COLO829 (cell line): ENCODE measurements around the gene SLC22A23.
"Not testable (repeated sequence)": the region's sequence is repeated elsewhere in the genome, so short reads cannot be mapped to it uniquely, and the experiment has no call there.

Source experiments
- DNase-seq: peaks from one replicate; pipeline ENCODE4 v3.0.0; 2012; ENCODE audit warnings: low spot score

The SLC22A23 gene

DNA sequence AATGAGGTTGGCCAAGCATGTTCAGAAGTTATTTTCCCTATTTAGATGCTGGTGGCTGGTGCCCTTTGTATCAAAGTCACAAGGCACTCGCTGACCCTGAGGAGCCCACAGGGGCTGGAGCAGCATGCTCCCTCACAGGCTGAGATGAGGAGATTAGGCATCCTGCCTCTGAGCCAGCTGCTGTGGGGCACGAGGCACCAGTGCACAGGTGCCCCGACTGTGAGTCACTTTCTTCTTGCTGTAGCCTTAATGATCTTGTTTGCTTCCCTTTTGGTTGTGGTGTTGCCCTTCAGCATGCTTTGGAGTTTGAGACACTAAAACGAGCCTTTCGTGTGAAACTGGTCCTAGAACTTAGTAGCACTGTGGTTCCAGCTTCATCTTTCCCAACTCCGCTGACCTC lies 193.8 kb downstream of the SLC22A23 start:
- DNase-seq = no peak

DNA sequence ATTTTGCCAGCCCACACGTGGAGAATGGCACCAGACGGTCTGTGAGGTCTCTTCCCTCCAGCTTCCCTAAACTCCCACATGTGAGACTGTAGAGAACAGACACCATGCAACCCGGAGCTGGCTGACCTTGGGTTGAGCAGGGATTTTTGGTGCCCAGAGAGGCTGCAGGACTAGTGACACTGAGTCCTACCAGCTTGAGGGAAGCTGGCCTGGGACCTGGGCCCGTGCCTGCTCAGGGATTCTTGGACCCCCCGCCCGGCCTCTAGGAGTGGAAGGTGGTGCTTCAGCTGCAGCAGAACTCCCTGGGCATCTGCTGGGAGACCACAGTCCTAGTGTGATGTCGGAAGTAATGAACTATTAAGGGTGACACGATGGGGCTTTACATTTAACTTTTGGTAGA lies 194.9 kb downstream of the SLC22A23 start:
- no peak for DNase-seq

DNA sequence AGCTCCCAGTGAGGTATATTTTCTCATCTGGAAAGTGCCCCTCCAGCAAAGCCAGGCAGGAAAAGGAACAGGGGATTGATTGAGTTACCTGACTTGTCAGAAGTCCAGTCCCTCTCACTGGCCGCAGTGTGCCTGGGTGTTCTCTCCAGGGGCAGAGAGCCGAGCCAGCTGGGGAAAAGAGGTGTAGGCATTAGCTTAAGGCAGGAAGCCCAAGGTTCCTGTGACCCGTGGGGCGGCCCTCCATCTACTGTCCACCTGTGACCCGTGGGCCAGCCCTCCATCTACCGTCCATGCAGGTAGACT lies 195.4 kb downstream of the SLC22A23 start:
- DNase-seq = no peak

DNA sequence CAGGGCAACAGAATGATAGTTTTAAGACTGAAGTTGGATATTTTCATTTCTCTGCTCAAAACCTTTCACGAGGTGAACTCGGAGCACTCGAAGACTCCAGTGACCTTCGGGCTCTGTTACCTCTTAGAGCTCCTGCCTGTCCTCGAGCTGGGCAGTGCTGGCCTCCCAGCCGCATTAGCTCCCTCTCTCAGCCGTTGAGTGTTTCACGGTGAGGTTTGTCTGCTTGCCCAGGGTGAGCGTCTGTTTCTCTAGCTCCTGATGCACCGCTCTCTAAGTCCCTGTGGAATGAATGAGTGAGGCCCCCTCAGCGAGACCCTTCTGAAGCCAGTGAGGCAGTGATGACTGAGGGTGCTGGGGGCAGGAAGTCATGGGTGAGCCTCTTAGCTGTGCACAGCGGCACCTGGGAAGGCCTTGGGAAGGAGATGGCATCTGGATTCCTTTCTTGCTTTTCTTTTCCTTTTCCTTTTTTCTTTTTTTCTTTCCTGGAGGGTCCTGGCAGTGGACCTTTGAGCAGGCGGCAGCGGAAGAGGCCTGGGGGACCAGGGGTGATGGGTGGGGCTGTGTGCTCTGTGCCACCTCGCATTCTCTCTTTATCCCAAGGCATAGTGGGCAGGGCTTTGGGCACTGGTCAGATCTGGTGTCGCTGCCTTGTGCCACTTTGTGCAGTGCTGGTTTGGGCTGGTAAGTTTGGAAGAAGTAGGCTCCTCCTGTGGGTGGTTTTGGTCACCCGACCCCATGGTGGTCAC lies 195.9 kb downstream of the SLC22A23 start:
- DNase-seq = no peak

DNA sequence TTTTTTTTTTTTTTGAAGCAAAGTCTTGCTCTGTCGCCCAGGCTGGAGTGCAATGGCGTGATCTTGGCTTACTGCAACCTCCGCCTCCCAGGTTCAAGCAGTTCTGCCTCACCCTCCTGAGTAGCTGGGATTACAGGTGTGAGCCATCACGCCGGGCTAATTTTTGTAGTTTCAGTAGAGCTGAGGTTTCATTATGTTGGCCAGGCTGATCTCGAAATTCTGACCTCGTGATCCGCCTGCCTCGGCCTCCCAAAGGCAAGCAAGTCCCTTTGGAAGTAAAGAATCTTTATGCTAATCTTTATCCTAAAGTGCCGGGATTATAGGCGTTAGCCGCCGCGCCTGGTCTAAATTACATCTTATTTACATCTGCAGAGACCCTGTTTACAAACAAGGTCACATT lies 196.6 kb downstream of the SLC22A23 start:
- DNase-seq = no peak

DNA sequence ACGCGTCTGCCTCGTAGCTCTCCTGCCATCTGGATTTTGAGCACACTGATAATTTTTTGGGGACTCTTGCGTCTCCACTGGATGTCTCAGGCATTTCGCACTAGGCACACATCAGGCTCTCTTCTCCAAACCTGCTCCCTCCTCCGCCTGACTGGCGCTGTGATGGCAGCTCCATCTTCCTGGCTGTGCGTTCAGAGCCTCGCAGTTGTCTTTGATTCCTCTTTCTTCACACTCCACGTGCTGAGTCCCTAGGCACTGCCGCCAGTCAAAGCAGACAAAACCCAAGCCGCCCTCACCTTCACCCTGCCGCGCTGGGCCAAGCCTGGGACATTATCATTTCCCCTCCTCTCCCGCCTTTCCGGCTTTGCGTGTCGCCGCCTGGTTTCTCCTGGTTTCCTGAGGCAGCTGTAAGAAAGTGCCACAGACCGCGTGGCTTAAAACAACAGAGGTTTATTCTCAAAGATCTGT lies 197.3 kb downstream of the SLC22A23 start:
- peak; percentile 35 for DNase-seq

DNA sequence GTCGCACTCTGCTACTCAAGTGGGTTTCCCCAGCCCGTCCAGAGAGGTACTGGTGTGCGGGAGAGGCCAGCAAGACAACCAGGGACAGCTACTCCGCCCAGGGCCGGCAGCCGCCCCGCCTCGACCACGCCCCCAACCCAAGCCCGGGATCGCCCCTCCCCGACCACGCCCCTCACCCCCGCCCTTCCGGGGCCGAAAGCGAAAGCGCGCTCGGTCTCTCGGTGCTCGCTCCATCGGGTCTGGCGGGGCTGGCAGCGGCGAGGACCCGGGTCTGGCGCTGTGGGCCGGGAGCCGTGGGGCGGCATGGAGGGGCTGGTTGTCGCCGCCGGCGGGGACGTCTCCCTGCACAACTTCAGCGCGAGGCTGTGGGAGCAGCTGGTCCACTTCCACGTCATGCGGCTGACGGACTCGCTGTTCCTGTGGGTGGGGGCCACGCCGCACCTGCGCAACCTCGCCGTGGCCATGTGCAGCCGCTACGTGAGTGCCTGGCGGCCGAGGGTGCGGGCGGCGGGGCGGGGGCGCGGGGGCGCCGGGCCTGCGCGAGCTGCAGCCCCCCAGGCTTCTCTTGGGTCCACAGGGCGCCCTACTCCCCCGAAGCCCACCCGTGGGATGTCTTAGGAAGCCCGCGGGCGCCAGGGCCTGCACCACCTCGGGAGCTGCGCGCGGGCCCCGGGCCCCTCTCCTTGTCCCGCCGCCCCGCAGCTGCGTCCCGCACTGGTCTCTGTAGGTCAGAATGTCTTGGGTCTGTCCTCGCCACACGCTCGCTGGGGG lies 197.9 kb downstream of the SLC22A23 start, which contains the start of gene PSMG4:
TSS of gene PSMG4 (plus strand) at position 228 of the 771 bp plus-strand sequence. CDS start at position 304, 76 bp downstream.
- DNase-seq = peak; percentile 96

DNA sequence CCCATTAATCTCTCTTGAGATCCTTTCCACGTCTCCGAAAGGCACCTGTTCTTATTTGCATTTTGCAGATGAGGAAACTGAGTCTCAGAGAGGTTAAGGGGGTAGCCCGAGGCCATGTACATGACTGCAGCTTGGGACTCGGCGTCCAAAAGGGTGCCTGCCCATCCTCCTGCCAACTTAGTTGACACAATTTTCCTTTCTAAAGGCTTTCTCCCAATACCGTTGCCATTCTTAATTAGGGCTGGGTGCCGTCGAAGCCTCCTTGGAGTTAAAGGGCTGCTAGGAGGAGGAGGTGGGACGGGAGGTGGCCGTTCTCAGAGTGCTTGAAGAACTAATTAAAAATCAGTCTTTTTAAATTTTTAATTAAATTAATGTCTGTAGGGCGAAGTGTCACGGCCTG lies 198.6 kb downstream of the SLC22A23 start:
- DNase-seq = no peak

DNA sequence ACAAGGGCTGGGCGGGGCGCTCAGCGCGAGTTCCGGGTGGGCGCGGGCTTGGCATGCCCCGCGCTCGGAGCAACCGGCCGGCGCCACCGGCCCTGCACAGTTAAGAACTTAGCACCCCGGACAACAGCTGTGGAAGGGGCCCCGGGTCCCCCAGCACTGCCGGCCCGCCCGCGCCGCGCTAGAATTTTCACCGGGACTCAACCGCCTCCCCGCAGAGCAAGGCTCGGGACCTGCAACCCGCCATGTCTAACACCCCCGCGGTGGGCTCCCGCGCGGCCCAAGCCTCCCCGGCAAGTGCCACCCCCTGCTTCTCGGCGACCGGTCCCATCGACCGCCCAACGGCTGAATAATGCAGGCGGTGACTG lies 203.3 kb downstream of the SLC22A23 start:
- no peak for DNase-seq

DNA sequence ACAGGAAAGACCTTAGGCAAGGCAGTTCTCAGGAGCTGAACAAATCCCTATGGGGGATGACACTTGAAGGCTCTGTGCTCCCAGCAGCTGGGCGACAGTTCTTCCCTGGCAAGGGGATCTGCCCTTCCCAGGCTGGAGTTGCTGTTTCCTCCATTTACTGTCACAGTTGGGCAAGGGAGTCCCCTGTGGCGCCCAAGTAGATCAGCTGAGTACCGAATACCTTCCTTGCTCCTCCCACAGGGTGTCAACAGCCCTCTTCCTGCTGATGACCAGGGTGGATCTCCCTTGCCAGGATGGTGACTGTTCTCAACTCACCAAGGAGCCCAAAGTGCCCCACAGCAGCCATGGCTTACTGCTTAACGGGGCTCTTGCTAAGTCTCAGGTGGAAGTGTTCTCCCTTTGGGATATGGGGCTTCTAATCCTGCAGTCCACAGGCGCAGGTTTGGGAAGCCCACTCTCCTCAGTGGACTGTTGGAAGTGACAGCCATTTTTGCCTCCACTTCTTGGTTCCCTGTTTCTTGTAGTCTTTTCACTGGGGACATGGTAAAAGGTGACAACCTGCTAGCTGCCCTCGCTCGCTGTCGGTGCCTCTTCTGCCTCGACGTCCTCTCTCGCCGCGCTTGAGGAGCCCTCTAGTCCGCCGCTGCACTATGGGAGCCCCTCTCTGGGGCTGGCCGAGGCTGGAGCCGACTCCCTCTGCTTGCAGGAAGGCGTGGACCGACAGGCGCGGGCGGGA lies 203.8 kb downstream of the SLC22A23 start:
- no peak for DNase-seq

DNA sequence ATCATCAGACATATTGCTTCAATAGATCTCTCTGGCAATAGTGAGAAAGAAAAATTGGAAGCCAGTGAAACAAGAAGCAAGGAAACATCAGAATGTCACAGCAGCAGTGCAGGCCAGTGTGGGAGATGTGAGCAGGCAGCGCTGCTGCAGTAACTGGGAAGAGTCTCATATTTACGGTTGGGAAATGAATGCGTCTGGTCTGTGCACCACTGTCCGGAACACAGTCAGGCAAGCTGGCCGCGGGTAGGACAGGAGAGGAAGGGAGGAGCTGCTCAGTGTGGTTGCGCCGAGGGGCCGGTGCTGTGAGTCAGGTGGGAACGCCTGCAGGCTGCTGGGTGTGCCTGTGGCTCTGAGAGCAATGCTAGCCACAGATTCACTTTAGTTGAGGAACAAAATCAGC lies 204.5 kb downstream of the SLC22A23 start:
- DNase-seq = no peak

DNA sequence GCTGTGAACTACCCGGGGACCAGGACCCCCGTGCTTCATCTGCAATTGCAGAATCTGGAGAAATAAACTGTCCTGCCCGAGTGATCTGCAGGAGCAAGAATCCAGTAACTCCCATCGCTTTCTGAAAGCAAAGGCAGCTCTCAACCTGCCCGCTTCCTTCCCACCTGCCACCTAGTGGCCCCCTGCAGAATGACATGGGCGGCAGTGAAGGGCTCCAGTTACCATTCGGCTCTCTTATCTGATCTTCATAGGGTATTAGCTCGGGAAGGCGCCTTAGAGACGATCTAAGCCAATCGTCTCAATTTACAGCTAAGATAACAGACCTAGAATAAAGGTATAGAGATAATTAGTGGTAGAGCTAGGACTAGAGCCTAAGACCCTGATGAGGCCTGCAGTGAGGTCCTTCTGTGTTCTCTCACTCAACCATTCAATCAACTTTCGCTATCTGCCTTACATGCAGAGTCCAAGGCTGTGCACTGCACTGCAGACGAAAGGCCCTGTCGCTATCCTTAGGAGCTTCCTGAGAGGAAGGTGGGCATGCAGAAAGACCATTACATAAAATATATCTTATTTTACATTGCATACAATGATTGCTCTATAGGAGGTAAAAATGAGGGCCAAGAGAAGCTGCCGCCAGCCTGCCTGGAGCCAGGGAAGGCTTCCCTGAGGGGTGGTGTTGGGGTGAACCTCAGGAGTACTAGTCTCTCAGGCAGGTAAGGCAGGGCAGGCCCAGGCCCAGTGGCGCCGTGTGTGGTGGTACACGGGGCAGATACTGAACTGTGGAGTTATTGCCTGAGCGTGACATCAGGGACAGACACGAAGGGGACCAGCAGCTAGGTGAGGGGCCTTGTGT lies 205.2 kb downstream of the SLC22A23 start:
- peak; percentile 88 for DNase-seq

DNA sequence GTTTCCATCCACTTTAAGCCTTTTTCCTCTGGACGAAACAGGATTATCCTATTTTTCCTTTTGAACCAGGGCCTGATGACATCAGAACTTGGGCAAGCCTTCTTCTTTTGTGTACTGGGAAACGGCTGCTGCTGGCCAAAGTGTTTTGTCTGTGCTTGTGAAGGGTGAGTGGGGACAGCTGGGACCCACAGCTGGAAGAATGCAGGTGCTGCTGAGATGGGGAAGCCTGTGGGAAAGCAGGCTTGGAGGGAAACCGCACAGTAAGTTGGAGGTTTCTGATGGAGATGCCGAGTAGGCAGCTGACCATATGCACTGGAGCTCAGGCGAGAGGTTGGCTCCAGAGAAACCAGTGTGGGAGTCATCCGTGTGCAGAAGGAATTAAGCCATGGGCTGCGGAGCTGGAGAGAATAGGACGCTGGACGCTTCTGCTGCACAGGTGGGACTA lies 206.6 kb downstream of the SLC22A23 start:
- no peak for DNase-seq

DNA sequence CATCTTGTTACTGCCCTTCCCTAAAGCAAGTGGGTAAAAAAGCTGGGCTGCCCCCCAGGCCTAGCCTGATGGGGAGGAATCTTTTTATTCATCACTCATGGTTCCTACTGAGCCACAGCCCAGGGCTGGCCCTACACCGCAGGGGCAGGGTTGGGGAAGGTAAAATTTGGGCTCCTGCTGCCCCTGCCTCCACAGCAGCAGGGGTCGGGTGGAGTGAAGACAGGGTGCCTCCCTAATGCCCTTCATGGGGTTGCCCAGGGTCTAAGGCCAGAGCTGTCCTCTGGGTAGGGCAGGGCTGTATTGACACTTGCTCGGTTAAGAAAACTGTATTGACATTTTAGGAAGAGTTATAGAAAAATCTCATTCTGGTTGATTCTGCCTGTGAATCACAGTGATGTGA lies 207.0 kb downstream of the SLC22A23 start:
- no peak for DNase-seq

DNA sequence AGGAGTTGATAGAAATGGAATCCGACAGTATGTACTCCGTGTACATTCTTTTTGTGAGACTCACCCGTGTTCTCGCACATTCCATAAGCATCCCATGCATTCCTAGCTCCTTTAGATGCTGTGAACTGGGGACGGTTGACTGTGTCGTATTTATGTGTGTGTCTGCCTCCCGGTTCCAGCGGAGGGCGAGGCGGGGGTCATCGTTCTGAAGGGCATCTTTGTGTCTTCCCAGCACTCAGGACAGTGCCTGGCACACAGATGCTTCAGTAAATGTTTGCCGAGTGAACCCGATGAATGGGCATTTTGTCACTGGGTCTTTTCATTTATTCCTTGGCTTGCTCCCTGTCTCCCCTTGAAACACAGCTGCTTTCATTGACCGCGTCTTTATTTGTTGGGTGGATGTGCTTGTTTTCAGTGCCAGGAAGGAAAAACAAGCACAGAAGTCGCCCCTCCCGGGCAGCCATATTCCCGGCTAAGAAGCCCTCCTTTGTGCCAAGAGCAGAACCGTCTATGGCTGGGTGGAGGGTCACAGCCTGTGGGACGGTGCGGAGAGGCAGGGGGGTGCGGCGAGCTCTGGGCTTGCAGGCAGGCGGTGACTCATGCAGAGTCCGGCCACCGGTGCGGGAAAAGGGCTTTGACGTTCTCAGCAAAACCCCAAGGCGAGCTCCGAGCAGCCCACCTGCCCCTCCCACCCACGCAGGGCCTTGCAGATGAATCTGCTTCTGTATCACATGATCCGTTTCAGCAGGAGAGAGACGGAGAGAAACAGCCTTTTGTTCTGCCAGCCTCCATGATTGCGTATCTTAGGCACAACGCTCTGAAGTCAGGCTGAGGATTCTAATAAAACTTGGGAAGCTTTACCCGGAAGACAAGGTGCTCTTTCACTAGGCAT lies 209.3 kb downstream of the SLC22A23 start:
- peak; percentile 98 for DNase-seq

DNA sequence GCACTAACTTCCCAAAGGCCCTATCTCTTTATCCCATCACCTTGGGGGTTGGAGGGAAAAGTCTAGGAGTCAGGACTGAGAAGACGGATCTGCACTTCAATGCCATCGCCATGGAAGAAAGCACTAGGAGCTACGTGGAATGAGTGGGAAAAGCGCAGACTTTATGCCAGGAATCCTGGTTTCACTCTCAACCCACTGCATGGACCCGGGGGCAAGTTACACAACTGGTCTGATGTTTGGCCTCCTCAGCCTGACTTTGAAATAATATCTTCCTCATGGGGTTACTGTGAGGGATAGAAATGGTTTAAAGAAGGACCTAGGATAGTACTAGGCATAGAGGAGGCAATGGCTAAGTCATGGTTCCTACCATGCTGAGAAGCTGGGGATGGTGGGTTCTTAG lies 211.6 kb downstream of the SLC22A23 start:
- DNase-seq = no peak

DNA sequence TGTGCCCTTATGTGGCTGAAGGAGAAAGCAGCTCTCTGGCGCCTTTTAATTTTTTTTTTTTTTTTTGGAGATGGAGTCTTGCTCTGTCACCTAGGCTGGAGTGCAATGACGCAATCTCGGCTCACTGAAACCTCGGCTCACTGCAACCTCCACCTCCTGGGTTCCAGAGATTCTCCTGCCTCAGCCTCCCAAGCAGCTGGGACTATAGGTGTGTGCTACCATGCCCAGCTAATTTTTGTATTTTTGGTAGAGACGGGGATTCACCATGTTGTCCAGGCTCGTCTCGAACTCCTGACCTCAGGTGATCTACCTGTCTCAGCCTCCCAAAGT lies 212.1 kb downstream of the SLC22A23 start:
- DNase-seq = not testable (repeated sequence)

DNA sequence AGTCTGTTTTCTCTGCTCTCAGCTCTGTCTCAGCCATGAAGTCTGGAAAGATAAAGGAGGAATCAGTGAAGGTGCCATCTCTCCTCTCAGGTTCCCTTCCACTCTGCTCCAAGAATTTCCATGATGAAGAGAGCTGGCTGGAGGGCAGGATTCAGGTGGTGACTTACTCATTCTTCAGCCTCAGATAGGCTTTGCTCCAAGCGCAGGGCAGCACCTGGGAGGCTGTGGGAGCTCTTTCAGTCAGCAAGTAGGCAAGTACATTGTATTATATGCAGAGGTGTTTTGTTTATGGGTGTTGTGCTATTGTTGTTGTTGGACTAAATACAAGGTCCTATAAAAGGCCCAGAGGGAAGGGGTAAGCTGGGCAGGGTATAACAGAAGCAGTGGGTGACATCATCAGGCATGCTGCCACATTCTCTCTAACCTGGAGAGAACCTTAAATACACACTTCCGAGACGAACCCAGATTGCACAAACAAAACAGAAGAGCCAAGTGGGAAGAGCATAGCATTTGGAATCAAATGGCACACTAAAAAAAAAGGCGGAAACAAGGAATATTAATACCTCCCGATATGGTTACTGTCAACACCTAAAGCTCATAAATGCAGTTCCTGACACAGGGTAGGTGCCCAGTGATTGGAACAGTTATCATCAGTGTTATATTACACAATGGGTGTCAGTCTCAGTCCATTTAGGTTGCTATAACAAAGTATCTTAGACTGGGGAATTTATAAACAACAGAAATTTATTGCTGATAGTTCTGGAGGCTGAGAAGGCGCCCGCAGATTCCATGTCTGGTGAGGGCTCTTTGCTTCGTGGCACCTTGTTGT lies 212.6 kb downstream of the SLC22A23 start:
- DNase-seq = no peak

DNA sequence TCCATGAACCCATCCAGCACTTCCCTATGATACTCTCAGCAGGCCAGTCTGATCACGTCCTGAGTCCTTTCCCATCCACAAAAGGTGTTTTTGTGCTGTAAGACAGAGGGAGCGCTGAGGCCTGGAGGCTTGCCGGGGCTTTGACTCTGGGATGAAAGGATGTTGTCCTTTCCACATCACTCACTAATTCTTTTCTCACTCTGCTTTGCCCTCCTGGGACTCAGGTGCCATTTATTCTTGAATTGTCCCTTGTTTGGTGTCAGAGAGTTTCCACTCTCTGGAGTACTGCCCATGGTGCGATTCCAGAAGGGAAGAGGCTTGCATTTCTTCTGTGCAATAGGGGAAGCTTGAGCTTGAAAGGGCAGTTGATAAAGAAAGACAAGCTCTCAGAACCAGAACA lies 214.1 kb downstream of the SLC22A23 start:
- no peak for DNase-seq

DNA sequence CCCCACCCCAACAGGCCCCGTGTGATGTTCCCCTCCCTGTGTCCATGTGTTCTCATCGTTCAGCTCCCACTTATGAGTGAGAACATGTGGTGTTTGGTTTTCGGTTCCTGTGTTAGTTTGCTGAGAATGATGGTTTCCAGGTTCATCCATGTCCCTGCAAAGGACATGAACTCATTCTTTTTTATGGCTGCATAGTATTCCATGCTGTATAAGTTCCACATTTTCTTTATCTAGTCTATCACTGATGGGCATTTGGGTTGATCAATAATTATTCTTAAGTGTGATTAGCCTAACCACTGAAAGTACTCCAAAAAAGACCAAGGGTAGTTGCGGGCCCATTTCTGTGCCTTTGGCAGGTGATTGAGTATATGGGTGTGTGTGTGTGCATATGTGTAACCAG lies 215.1 kb downstream of the SLC22A23 start:
- DNase-seq = not testable (repeated sequence)
